GM19035 (cell line): Measurements from ENCODE around the gene GAS2.

Experiments used
- ATAC-seq: cut with Tn5 transposase; IDR thresholded peaks from one replicate; pipeline ENCODE4 v1.9.1; 2021; ENCODE audit not compliant: unreplicated experiment

Gene GAS2

DNA sequence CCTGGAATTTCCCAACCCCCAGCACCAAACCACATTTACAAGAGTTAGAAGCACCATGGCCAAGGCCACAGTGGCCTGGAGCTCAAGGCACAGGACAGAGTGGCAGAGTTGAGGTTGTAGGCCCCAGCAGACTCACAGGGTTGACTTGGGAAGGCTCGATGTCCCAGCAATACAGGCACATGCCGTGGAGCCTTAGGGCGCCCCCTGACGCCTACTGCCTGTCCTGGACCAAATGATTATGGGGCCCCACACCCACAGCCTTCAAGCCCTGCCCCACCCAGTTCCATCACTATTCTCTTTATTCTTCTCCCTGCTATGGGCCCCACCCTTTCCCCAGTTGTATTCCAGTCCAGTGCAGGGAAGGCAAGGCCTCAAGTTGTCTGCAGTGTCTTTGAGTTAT, 193.8 kb downstream of the GAS2 start, which contains the start of gene CCDC179:
TSS of gene CCDC179 (minus strand) at position 234 of the 400 bp plus-strand sequence. CDS start at position 181, 53 bp downstream.
- no peak for ATAC-seq
